Measurements from ENCODE around the gene RPL6. TPM values are rescaled to one million over a fixed set of nuclear protein-coding genes. Genes with fewer than 3 reads are reported as not detected.

Gene RPL6
- total and polyA plus RNA-seq, 10 of the 15 experiments (the other 5 are each of a cell fraction or from before 2014, with no cell fraction given): 801 to 3,690 (median 2,265) TPM

DNA sequence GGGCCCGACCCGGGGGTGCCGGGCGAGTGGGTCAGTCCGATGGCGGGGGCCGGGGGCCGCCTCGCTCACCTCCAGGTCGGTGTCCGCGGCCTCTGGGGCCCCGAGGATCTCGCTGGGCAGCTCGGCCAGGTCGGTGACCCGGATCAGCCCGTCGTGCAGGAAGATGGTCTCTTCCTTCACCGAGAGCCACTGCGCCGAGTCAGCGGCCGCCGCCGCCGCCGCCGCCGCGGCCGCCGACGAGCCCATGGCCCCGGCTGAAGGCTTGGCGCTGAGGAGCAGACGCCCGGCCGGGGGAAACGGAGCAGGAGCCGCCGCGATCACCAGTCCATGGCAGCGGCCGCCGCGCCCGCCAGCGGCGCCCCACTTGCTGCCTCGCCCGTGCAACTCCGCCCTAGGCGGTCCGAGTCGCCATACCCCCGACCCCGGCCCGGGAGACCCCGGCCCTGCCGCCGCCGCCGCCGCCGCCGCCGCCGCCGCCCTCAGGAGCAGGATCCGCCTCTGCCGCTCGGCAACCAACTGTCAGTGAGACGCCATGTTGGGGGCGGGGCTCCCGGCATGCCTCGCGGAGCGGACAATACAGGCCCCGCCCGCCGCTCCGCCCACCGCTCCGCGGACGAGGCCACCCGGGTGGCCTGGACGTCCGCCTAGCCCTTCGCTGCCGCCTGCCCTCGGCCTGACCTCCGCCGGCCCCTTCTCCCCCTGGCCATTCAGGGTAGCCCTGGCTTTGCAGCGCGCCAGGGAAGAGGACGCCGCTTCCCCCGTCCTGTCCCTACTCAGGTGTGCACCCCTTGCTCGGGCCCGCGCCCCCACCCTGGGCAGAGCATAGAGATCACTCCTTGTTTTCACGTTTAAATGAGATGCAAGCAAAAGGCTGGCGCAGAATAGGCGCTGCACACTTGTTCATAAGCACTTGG is 27.3 kb downstream of the RPL6 start, which contains the start of gene HECTD4 (continued):
- TF ChIP-seq, protein P1, sequence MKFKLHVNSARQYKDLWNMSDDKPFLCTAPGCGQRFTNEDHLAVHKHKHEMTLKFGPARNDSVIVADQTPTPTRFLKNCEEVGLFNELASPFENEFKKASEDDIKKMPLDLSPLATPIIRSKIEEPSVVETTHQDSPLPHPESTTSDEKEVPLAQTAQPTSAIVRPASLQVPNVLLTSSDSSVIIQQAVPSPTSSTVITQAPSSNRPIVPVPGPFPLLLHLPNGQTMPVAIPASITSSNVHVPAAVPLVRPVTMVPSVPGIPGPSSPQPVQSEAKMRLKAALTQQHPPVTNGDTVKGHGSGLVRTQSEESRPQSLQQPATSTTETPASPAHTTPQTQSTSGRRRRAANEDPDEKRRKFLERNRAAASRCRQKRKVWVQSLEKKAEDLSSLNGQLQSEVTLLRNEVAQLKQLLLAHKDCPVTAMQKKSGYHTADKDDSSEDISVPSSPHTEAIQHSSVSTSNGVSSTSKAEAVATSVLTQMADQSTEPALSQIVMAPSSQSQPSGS (IDR thresholded peaks at IDR 0.05; ENCODE audit: low read length): no peak
- TF ChIP-seq RCOR1 (conservative IDR thresholded peaks at IDR 0.05; ENCODE audit: low read depth, low read length) (no peak), BMI1 (IDR thresholded peaks at IDR 0.05; ENCODE audit: borderline replicate concordance) (no peak), SMC3 (IDR thresholded peaks at IDR 0.05; ENCODE audit: borderline replicate concordance, low read length) (no peak), ZNF24 (IDR thresholded peaks at IDR 0.05) (no peak), SP1 (IDR thresholded peaks at IDR 0.05; ENCODE audit: low read depth, low read length) (peak; percentile 60), FOS (IDR thresholded peaks at IDR 0.05; ENCODE audit: borderline replicate concordance, extremely low read depth, insufficient read length) (no peak), BRCA1 (IDR thresholded peaks at IDR 0.05; ENCODE audit: low read depth, low read length) (no peak), RELA (IDR thresholded peaks at IDR 0.05; ENCODE audit: borderline replicate concordance, partially characterized antibody) (peak; percentile 48), GABPA (IDR thresholded peaks at IDR 0.05; ENCODE audit: low read depth) (no peak), IKZF1 (conservative IDR thresholded peaks at IDR 0.05) (peak; percentile 71), STAT1 (conservative IDR thresholded peaks at IDR 0.05) (no peak; the same call in 1 of the 2 replicates), IKZF2 (IDR thresholded peaks at IDR 0.05) (no peak), NFIC (IDR thresholded peaks at IDR 0.05; ENCODE audit: low read depth, low read length) (no peak), TARDBP (IDR thresholded peaks at IDR 0.05; ENCODE audit: borderline replicate concordance) (no peak), RAD51 (IDR thresholded peaks at IDR 0.05) (no peak), ASH2L (IDR thresholded peaks at IDR 0.05; ENCODE audit: borderline replicate concordance, low read depth) (peak; percentile 81), SUZ12 (IDR thresholded peaks at IDR 0.05; ENCODE audit: unreplicated experiment) (no peak), GATAD2B (conservative IDR thresholded peaks at IDR 0.05; ENCODE audit: low read depth) (peak; percentile 86), YBX1 (IDR thresholded peaks at IDR 0.05) (no peak)
- TF ChIP-seq, protein P2, sequence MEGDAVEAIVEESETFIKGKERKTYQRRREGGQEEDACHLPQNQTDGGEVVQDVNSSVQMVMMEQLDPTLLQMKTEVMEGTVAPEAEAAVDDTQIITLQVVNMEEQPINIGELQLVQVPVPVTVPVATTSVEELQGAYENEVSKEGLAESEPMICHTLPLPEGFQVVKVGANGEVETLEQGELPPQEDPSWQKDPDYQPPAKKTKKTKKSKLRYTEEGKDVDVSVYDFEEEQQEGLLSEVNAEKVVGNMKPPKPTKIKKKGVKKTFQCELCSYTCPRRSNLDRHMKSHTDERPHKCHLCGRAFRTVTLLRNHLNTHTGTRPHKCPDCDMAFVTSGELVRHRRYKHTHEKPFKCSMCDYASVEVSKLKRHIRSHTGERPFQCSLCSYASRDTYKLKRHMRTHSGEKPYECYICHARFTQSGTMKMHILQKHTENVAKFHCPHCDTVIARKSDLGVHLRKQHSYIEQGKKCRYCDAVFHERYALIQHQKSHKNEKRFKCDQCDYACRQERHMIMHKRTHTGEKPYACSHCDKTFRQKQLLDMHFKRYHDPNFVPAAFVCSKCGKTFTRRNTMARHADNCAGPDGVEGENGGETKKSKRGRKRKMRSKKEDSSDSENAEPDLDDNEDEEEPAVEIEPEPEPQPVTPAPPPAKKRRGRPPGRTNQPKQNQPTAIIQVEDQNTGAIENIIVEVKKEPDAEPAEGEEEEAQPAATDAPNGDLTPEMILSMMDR (IDR thresholded peaks at IDR 0.05 in 2 of 3, conservative IDR thresholded peaks at IDR 0.05 in 1 of 3; ENCODE audit: control insufficient read depth in 2 of 3, extremely low read depth in 1 of 3, insufficient read depth in 1 of 3, low read depth in 3 of 3, low read length in 3 of 3): no peak
- TF ChIP-seq, protein P3, sequence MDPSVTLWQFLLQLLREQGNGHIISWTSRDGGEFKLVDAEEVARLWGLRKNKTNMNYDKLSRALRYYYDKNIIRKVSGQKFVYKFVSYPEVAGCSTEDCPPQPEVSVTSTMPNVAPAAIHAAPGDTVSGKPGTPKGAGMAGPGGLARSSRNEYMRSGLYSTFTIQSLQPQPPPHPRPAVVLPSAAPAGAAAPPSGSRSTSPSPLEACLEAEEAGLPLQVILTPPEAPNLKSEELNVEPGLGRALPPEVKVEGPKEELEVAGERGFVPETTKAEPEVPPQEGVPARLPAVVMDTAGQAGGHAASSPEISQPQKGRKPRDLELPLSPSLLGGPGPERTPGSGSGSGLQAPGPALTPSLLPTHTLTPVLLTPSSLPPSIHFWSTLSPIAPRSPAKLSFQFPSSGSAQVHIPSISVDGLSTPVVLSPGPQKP (IDR thresholded peaks at IDR 0.05; ENCODE audit: low read depth, low read length): no peak
- TF ChIP-seq, protein P4, sequence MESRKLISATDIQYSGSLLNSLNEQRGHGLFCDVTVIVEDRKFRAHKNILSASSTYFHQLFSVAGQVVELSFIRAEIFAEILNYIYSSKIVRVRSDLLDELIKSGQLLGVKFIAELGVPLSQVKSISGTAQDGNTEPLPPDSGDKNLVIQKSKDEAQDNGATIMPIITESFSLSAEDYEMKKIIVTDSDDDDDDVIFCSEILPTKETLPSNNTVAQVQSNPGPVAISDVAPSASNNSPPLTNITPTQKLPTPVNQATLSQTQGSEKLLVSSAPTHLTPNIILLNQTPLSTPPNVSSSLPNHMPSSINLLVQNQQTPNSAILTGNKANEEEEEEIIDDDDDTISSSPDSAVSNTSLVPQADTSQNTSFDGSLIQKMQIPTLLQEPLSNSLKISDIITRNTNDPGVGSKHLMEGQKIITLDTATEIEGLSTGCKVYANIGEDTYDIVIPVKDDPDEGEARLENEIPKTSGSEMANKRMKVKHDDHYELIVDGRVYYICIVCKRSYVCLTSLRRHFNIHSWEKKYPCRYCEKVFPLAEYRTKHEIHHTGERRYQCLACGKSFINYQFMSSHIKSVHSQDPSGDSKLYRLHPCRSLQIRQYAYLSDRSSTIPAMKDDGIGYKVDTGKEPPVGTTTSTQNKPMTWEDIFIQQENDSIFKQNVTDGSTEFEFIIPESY (IDR thresholded peaks at IDR 0.05): no peak
- TF ChIP-seq, protein P5, sequence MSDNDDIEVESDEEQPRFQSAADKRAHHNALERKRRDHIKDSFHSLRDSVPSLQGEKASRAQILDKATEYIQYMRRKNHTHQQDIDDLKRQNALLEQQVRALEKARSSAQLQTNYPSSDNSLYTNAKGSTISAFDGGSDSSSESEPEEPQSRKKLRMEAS (IDR thresholded peaks at IDR 0.05; ENCODE audit: low read depth, low read length): no peak

Measured in GM12878 (cell line).